Stimulated activated CD4-positive, alpha-beta T cell treated with anti-CD3 and anti-CD28 coated beads, Interleukin-2, amount 100 ng/mL, for 4 hours (primary cell): Measurements from ENCODE around the gene TOGARAM2.
A peak's percentile ranks its signal among the peaks of the same experiment; 100 is the strongest.

ENCODE experiments used
- DNase-seq: peaks from one replicate; pipeline ENCODE4 v3.0.0-alpha.2; 2020; ENCODE audit warnings: low read depth

Gene TOGARAM2

DNA sequence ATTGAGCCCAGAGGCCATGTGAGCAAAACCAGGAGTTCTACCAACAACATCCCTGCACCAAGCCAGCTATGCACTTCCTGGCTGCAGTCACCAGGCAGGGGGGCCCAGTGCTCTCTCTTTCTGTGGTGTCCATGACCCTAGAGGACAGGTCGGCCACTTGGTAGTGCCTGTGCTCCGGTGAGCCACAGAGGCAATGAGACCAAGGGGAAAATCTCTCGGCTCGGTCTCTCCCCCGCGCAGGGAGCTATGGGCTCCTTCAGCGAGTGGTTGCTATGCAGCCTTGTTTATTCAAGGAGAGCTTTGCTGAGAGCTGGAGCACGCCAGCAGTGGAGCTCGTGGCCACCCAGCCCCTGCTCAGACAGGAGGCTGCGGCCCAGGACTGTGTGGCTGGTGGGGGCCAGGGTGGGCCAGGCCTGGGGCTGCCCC lies at the start of gene TOGARAM2:
TSS of gene TOGARAM2 (plus strand) at position 283 of the 426 bp plus-strand sequence. CDS start 13,537 bp downstream, outside the sequence.
- no peak for DNase-seq

DNA sequence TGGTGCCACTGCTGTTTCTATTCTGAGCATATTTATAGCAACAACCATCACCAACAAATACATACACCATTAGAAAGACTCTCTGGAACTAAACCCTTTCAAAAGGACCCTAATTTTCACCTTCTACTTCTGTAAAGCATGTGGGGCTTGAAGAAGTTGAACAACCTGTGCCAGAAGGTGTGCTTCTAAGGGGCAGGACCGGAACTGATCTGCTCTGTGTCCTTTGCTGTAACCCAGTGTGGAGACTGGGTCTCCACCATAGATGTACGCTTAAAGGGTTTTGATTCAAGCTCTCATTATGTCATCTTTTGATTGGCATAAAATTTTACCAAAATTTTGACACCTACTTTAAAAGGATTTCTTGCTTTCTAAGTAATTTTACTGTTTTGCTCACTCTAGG lies 46.3 kb upstream of the TOGARAM2 start:
- DNase-seq, result no peak

DNA sequence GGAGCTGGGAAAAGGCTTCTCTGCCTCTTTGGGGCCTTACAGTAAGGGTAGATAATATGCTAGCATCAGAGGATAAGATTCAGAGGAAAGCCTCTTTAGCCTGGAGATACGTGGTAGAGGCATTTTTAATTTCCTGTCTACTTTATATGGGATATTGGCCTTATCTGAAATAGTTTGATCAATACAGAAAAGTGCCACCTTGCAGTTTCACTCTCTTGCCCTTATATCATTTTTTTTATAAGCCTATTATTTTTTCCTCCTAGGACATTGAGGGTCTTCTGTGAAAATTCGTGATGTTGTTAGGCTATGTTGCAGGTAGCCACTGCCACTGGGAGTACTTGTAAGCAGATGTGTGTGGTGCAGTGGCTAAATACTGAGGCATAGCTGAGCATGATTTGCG lies 40.1 kb upstream of the TOGARAM2 start:
- no peak for DNase-seq

DNA sequence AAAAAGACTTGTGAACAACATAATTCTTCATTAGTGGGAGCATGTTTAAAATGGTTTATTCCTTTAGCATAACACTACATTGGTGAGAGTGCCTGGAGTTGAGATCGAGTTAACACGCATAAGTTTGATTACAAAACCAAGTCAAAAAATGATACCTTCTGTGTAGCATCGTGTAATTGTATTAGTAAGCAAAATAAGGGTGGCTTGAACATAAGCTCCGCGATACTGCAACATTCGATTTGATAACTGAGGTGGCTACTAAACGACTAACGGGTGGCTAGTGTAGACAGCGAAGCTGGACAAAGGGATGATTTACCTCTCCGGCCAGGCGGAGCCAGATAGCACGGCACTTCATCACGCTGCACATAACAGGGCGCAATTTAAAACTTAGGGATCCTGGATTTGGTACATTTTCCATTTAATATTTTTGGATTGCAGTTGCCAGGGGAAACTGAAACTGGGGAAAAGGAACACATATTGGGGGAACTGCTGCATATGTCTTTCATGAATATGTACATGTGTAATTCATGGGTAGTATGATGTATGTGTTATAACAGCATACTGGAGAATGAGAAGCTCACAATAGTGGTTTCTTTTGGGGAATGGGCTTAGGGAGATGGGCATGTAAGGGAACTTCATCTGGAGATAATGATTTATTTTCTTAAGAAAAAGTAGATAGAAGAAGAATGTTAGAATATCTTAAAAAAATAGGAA lies 36.4 kb upstream of the TOGARAM2 start:
- DNase-seq, result no peak

DNA sequence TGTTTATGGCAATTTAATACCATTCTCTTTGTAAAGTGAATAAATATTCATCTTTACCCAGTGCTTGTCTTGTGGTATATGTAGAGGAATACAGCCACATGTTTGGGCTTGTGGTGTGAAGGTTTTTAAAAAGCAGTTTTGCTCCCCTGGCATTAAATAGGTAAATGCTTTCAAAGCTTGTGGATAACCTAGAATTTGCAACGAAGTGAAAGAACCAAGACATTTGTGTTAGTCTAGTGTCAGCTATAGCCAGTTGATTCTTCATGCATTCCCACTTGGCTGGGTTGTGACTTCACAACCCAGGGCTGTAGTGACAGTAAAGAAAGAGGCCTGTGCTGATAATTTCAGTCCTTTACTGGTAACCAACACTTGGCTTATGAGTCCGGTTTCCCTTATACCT lies 32.9 kb upstream of the TOGARAM2 start:
- no peak for DNase-seq

DNA sequence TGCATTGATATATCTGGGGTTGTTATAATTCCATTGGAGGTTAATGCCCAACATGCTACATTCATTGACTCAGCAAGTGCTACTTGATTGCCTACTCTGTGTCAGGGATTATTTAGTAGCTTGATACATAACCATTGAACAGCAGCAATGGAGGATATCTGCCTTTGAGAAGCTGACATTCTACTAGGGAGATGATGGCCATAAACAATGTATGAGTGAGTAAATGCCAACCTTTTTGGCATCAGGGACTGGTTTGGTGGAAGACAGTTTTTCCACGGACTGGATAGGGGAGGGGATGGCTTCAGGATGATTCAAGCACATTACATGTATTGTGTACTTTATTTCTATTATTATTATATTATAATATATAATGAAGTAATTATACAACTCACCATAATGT lies 31.9 kb upstream of the TOGARAM2 start:
- DNase-seq, result no peak

DNA sequence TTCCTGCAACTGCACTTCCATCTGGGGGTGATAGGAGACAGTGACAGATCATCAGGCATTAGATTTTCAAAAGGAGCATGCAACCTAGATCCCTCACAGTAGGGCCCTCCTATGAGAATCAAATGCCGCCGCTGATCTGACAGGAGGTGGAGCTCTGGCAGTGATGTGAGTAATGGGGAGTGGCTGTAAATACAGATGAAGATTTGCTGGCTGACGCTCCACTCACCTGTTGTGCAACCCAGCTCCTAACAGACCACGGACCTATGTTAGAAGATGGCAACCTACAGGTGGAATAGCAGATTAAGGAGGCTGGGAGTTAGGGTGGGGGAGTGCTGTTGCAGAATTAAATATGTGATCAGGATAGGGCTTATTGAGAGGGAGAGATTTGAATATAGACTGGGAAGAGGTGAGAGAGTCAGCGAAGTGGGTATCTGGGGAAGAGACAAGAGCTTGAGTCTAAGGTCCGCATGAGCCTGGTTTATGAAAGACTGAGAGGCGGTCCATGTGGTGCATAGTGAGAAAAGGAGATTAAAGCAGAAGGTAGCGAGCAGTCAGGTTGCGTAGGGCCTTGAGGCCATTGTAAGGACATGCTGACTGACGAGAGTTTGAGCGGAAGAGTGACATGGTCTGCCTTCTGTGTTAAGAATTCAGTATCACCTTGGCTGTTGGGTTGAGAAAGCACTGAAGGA lies 31.3 kb upstream of the TOGARAM2 start:
- DNase-seq, result no peak

DNA sequence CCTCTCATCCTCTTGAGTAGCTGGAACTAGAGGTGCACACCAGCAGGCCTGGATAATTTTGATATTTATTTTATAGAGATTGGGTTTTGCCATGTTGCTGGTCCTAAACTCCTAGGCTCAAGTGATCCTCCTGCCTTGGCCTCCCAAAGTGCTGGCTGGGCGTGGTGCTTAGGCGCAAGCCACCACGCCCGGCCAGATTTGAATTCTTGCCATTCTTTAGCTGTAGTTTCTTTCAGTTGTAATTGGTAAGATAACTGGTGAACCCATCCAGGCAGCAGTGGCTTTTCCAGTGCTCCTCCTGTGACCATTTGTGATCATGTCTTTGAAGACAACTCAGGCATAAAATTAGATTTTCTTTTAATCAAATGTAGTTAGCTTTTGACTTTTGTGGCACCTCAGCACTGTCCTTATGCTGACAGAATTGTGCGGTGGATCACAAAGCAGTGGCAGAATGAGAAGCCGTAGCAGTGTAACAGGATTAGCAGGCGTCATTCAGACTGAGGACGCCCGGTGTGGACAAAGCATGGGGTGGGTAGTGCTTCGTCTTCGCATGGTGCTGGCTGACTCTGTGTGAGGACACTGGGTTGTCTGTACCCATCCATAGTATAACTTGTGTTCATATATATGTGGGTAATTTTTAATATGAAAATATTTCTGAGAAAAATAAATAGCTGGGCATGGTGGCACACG lies 30.0 kb upstream of the TOGARAM2 start:
- DNase-seq, result no peak

DNA sequence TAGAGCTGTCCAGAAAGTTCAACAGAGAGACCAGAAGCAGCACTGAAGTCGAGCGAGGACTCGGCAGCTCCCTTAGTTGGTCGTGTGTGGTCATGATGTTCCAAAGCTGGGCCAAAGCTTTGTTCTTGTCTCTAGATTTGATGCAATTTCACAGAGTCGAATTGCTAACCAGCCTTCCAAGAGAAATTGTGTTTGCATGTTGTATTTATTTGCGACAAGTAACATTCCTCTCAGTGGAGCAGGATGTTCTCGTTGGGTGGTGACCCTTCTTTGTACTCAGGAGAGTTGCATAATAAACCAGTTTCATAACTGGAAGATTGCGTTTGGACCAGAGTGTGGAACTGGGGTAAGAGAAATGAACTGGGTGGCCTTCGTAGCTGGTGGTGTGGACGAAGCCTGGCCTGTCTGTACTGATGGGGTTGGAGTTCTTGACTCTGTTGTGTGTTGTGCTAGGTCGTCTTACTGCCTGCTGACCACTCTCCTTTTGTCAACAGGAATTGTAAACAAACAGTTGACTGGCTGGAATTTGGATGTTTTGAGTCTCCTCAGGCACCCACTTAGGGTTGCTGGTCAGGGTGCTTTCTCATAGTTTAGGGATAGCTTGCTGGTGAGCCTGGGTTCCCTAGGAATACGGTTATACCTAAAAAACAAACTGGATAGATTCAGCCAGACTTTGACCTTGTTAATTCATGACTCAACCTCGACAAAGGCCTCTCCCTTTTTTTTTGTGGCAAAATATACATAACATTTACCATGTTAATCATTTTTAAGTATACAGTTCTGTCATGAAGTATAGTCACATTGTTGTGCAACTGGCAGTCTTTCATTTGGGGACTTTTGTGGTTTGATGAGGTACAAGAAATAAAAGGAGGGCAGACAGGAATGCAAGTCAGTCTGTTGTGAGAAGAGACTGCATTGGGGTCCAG lies 28.9 kb upstream of the TOGARAM2 start:
- no peak for DNase-seq

DNA sequence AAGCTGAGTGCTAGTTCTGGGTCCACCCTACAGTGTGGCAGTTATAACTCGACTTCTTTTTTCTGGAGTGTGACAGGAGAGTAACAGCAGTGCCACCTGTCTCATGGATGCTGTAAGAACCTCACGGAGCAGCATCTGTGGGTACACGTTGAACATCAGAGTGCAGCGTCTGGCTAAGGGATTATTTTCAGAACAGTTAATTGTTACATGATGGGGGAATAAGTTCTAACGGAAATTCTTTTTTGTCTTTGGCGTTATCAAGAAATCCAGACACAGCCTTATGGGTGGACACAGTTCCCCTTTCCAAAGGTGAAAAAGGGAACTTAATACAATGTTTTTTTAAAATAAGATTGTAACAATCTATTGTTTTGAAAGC lies 28.3 kb upstream of the TOGARAM2 start:
- no peak for DNase-seq

DNA sequence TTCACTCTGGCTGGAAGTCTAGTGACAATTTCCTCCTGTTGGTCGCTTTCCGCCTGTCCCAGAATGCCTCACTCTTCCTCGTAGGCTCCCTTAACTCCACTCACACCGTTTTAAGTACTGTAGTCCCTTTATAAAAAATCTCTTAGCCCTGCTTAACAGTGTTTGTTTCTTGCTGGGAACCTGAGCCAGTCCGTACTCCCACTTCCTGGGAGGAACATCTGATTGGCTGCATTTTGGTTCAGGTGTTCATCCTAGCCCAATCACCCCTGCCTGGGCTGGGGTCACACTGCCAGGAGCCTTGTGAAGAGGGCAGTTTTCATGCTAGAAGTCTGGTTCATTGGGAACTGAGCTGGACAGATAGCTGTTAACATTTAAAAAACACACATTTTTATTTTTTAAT lies 25.6 kb upstream of the TOGARAM2 start:
- no peak for DNase-seq

DNA sequence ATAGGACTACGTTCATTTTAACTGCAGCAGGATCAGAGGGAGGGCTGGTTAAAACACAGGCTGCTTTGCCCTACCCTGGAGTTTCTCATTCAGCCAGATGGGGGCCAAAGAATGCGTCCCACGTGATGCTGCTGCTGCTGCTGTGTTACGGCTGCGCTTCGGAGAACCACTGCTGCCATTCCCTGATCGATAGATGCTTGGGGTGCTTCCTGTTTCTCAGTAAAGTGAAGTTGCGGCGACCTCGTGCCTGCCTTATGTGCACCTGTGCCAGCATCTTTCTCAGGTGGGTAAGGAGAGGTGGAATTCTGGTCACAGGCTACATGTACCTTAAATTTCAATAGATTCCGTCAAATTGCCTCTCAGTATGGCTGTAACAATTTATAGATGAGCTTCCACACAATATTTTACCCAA lies 24.7 kb upstream of the TOGARAM2 start:
- no peak for DNase-seq

DNA sequence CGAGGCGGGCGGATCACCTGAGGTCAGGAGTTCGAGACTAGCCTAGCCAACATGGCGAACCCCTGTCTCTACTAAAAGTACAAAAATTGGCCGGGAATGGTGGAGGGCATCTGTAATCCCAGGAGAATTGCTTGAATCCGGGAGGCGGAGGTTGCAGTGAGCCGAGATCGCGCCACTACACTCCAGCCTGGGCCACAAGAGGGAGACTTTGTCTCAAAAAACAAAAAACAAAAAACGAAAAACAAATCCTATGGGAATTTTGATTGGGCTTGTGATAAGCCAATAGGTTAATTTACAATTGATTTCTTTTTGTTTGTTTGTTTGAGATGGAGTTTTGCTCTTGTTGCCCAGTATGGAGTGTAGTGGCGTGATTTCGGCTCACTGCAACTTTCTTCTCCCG lies 24.2 kb upstream of the TOGARAM2 start:
- DNase-seq, result no peak

DNA sequence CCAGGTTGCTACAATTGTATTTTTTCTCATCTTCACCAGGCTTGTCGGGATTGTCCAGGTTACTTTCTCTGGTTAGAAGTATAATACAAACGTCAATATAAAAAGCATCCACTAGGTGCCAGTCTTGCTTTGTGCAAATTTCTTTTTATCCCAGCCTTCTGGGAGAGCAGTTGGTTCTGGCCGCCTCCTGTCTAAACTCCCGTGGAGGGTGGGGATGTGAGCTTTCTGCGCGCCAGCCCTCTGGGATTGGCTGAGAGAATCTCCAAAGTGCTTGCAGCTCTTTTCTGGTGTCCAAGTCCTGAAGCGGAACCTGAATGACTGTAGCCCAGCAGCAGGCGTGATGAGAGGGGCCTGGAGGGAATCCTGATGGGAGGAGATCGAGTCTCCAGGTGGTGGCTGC lies 22.4 kb upstream of the TOGARAM2 start:
- DNase-seq, result peak; percentile 12

DNA sequence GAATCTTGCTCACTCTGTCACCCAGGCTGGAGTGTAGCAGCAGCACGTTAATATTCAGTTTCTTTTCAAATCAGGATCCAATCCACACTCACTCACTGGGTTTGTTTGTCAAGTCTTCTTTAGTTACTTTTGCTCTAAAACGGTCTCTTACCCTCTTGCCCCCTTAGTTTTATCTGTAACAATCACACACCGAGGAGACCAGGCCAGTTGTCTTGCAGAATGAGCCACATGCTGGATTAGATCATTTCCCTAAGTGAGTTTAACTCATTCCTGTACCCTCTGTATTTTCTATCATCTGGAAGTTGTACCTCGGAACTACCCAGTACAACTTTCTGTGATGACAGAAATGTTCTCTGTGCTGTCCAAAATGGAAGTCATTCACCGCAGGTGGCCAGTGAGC lies 20.7 kb upstream of the TOGARAM2 start:
- DNase-seq, result no peak

DNA sequence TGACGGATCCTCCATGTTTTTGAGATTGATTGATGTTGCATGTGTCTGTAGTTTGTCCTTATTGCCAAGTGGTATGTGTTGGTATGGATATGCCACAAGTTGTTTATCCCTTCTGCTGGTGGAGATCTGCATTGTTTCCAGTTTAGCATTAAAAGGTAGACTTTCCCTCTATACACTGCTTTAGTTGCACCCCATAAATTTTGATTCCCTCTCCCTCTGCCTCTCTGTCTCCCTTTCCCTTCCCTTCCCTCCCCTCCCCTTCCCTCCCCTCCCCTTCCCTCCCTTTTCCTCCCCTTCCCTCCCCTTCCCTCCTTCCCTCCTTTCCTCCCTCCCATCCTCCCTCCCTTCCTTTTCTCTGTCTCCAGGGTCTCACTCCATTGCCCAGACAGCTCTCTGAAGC lies 18.6 kb upstream of the TOGARAM2 start:
- DNase-seq, result no peak

DNA sequence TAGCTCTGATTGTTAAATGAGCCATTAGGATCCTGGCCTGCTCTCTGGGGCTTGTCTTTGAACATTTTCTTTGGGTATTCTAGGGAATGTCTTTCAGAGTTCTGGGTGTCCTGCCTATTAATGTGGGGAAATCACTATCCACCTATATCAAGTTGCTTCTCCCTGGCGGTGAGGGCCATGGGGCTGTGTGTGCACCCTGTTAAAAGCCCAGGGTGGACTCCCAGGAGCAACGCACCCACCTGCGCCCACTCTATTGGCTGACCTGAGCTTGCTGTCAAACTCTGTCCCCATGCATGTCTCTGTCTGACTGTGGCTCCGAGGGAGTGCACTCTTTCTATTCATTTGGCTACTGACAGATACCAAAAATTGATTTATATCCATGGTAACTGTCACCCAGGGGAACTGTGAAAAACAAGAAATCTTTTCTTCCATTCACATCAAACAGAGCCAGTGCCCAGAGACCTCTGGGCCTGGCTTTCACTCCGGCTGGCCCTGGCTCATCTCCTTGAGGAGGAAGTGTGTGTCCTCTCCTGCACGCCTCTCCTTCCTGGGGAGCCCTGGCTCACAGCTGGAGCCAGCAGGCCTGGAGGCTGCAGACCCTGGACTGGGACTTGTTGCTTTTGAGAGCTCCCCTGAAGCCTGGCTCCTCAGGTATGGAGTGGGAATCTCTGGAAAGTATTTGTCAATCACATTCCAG lies 10.5 kb upstream of the TOGARAM2 start:
- no peak for DNase-seq

DNA sequence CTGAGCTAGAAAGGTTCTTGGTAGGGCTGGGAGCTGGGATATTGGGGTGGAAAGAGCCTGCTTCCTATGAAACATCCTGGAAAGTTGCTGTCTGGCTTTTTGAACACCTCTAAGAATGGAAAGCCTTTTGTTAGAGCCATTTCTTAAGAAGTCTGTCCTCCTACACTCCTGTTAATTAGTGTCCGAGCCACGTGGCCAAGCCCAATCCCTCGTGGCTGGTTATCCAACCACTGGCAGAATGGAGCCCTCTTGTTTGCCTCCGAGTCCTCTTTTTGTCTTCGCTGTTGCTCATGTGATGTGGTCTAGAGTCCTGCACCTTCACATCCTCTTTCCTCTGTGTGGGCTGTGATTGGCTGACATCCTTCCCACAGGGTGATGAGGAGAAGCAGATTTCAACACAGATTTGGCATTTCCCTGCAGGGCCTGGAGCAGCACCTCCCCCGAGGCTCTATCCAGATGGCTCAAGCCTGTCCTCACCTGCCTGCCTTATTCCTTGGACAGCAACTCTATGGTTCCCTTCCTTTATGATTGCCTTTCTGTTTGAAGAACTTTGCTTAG lies 8.2 kb upstream of the TOGARAM2 start:
- DNase-seq, result no peak

DNA sequence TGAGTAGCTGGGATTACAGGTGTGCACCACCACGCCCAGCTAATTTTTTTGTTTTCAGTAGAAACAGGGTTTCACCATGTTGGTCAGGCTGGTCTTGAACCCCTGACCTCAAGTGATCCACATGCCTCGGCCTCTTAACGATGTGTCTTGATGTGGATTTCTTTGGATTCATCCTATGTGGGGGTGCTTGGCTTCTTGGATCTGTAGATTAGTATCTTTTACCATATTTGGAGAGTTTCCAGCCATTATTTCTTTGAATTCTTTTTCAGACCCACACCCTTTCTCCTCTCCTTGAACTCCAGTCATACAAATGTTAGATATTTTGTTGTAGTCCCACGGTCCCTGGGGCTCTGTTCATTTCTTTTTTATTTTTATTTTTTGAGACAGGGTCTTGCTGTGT lies 6.8 kb upstream of the TOGARAM2 start:
- DNase-seq, result no peak

DNA sequence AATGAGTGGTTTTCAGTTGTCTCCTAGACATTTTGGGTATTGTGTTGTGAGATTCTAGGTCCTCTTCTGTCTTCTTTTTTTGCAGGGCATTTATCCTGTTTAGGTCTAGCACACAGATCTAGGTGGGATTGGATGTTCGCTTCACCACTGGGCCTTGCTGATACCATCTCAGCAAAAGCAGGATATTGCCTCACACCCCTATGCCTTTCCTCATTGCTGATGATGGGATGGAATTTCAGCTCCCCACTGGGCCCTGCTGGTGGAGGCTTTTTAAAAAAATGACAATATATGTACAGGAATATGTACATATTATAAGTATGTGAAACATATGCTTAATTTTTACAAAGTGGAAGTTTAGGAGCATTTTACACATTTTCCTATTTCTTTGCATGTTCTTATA lies 5.4 kb upstream of the TOGARAM2 start:
- no peak for DNase-seq

DNA sequence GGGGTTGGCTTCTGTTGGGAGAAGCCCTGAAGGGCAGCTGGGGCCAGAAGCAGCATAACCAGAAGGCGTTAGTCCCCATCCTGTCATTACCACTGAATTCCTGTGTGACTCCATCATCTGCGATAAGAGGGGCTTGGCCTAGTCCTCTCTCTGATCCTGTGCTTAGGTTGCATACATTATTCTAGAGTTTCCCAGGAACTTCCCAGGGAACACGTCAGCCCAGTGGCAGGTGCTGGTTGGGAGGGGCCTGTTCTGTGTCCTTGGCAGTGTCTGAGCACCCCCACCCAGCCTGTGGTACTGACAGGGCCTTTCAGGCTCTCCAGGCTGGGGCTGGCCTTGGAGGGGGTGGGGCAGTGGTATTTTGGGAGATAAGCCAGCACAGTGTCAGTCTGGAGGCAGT lies 4.5 kb upstream of the TOGARAM2 start:
- DNase-seq, result no peak
